IgD-negative memory B cell (primary cell): Measurements from ENCODE around the gene ZNF618. TPM values are rescaled to one million over a fixed set of nuclear protein-coding genes. Genes with fewer than 3 reads are reported as not detected.

ENCODE experiments used
- H3K27ac Mint-ChIP-seq, 3 donors: one replicate each; pipeline ENCODE4 v1.8.0; 2020 to 2022; ENCODE audit warnings: mild to moderate bottlenecking in 3 of 3, mixed read lengths in 3 of 3, moderate library complexity in 1 of 3
- H3K27me3 Mint-ChIP-seq: one replicate; pipeline ENCODE4 v1.8.0; 2021; ENCODE audit warnings: mixed read lengths
- H3K36me3 Mint-ChIP-seq: one replicate; pipeline ENCODE4 v1.8.0; 2020; ENCODE audit warnings: mild to moderate bottlenecking, mixed read lengths
- H3K4me1 Mint-ChIP-seq, 3 donors: one replicate each; pipeline ENCODE4 v1.8.0; 2020 to 2022; ENCODE audit warnings: mixed read lengths in 3 of 3, mild to moderate bottlenecking in 1 of 3
- H3K4me3 Mint-ChIP-seq, 4 donors: one replicate each; pipeline ENCODE4 v1.8.0; 2020 to 2022; ENCODE audit warnings: mild to moderate bottlenecking in 4 of 4, mixed read lengths in 4 of 4, moderate library complexity in 3 of 4
- H3K9me3 Mint-ChIP-seq, 3 donors: one replicate each; pipeline ENCODE4 v1.8.0; 2020 to 2021; ENCODE audit warnings: mixed read lengths in 3 of 3, mild to moderate bottlenecking in 1 of 3
- polyA plus RNA-seq: library from polyadenylated mRNA; unstranded; fragments of 300-500 nt; fragmentation: Illumina TruSeq; gene quantifications from one replicate; pipeline ENCODE4 v1.2.3, GENCODE V29; 2021

ZNF618 gene
- polyA plus RNA-seq, 1 donor from 2014 or later: 2.2 TPM

- Mint-ChIP-seq H3K36me3 (peaks cover 2% of the 10 kb centered on the region), H3K27me3 (no peaks in the 10 kb centered on the region), H3K27ac (no peak overlapping the region), H3K4me3 (no peak overlapping the region), H3K9me3 (no peaks in the 10 kb centered on the region), H3K4me1 (no peaks in the 10 kb centered on the region)
These were observed 126.9 kb downstream of the ZNF618 start for GRCh38 chr9:114002986-114003350.

- Mint-ChIP-seq H3K9me3 (no peaks in the 10 kb centered on the region), H3K4me1 (no peaks in the 10 kb centered on the region), H3K4me3 (no peak overlapping the region), H3K27ac (no peak overlapping the region), H3K36me3 (peaks cover 2% of the 10 kb centered on the region), H3K27me3 (no peaks in the 10 kb centered on the region)
These were observed 127.2 kb downstream of the ZNF618 start for GRCh38 chr9:114003351-114003750.

- Mint-ChIP-seq H3K4me3 (no peak overlapping the region), H3K36me3 (peaks cover 2% of the 10 kb centered on the region), H3K27ac (no peak overlapping the region)
These were observed 127.6 kb downstream of the ZNF618 start for GRCh38 chr9:114003758-114004157.

GRCh38 chr9:114004221-114004716, 128.2 kb downstream of the ZNF618 start:
- Mint-ChIP-seq H3K4me1 (peaks cover 0 to 2% (median 0%) of the 10 kb centered on the region in 3 donors), H3K9me3 (no peaks in the 10 kb centered on the region), H3K4me3 (no peak overlapping the region), H3K27me3 (no peaks in the 10 kb centered on the region), H3K36me3 (peaks cover 5% of the 10 kb centered on the region), H3K27ac (no peak overlapping the region)

More at GRCh38 chr9:114003758-114004157, 127.6 kb downstream of the ZNF618 start:
- H3K4me1 Mint-ChIP-seq: no peaks in the 10 kb centered on the region
- H3K9me3 Mint-ChIP-seq: no peaks in the 10 kb centered on the region
- H3K27me3 Mint-ChIP-seq: no peaks in the 10 kb centered on the region

- Mint-ChIP-seq H3K27ac (no peak overlapping the region), H3K4me3 (no peak overlapping the region)
These were observed 129.5 kb downstream of the ZNF618 start for GRCh38 chr9:114005371-114006154.

DNA sequence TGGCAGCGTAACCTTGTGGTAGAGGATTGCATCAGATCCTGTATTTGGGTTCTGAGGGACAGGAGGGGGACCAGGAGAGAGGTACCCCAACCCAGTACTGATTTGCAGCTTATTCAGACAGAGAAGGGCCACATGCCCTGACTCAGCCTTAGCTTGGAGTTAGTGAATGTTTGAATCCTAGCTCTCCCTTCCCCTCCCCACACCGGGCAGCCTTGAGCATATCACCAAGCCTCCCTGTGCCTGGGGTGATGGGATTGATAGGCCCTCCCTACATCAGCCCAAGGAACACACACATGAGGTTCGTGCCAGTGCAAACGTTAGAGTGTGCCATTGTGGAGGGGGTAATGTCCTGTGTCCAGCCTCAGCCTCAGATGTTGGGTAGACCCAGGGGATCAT, 130.0 kb downstream of the ZNF618 start:
- H3K27me3 Mint-ChIP-seq: no peaks in the 10 kb centered on the region
- no peaks in the 10 kb centered on the region for H3K9me3 Mint-ChIP-seq
- no peak overlapping the region for H3K4me3 Mint-ChIP-seq
- no peak overlapping the region for H3K27ac Mint-ChIP-seq
- peaks cover 0 to 2% (median 0%) of the 10 kb centered on the region in 3 donors for H3K4me1 Mint-ChIP-seq
- peaks cover 5% of the 10 kb centered on the region for H3K36me3 Mint-ChIP-seq

More at GRCh38 chr9:114005371-114006154, 129.5 kb downstream of the ZNF618 start:
- Mint-ChIP-seq H3K36me3 (peaks cover 5% of the 10 kb centered on the region), H3K4me1 (peaks cover 0 to 2% (median 0%) of the 10 kb centered on the region in 3 donors), H3K27me3 (no peaks in the 10 kb centered on the region), H3K9me3 (no peaks in the 10 kb centered on the region)

- peaks cover 0 to 5% (median 3%) of the 10 kb centered on the region in 3 donors for H3K9me3 Mint-ChIP-seq
- H3K36me3 Mint-ChIP-seq: peaks cover 5% of the 10 kb centered on the region
- no peaks in the 10 kb centered on the region for H3K27me3 Mint-ChIP-seq
- no peak overlapping the region for H3K4me3 Mint-ChIP-seq
- peaks cover 0 to 2% (median 0%) of the 10 kb centered on the region in 3 donors for H3K4me1 Mint-ChIP-seq
- H3K27ac Mint-ChIP-seq: no peak overlapping the region
These were observed 131.0 kb downstream of the ZNF618 start for GRCh38 chr9:114006931-114007691.

- H3K4me1 Mint-ChIP-seq: peaks cover 0 to 2% (median 0%) of the 10 kb centered on the region in 3 donors
- no peak overlapping the region for H3K4me3 Mint-ChIP-seq
- H3K9me3 Mint-ChIP-seq: peaks cover 0 to 10% (median 4%) of the 10 kb centered on the region in 3 donors
- no peaks in the 10 kb centered on the region for H3K27me3 Mint-ChIP-seq
- no peak overlapping the region for H3K27ac Mint-ChIP-seq
- peaks cover 5% of the 10 kb centered on the region for H3K36me3 Mint-ChIP-seq
These were observed 132.0 kb downstream of the ZNF618 start for GRCh38 chr9:114007991-114008666.

GRCh38 chr9:114008667-114009410, 132.7 kb downstream of the ZNF618 start:
- peaks cover 0 to 11% (median 4%) of the 10 kb centered on the region in 3 donors for H3K9me3 Mint-ChIP-seq
- peaks cover 0 to 2% (median 0%) of the 10 kb centered on the region in 3 donors for H3K4me1 Mint-ChIP-seq
- H3K36me3 Mint-ChIP-seq: peaks cover 5% of the 10 kb centered on the region
- no peak overlapping the region for H3K27ac Mint-ChIP-seq
- H3K27me3 Mint-ChIP-seq: no peaks in the 10 kb centered on the region
- H3K4me3 Mint-ChIP-seq: no peak overlapping the region

DNA sequence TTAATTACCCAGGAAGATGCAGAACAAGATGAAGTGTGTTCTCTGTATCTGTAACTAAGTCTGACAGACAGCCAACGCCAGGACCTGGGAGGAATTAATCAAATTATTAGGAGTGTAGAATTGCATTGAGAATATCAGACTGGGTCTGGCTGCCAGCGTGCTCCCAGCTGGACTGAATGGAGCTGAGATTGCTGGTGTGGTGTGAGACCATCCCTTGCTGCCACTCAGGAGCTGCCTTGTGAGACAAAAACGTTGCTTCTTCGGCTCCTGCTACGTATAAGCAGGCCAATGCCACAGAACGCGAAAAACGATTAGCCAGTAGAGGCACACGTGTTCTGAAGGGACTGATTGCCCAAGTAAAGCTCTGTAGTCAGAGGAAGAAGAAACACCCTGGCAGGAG, 135.2 kb downstream of the ZNF618 start:
- peaks cover 5% of the 10 kb centered on the region for H3K36me3 Mint-ChIP-seq
- no peak overlapping the region for H3K27ac Mint-ChIP-seq
- no peaks in the 10 kb centered on the region for H3K27me3 Mint-ChIP-seq
- no peak overlapping the region for H3K4me3 Mint-ChIP-seq
- peaks cover 0 to 2% (median 0%) of the 10 kb centered on the region in 3 donors for H3K4me1 Mint-ChIP-seq
- peaks cover 3 to 18% (median 6%) of the 10 kb centered on the region in 3 donors for H3K9me3 Mint-ChIP-seq

- peaks cover 5% of the 10 kb centered on the region for H3K36me3 Mint-ChIP-seq
- H3K27me3 Mint-ChIP-seq: no peaks in the 10 kb centered on the region
- H3K9me3 Mint-ChIP-seq: peaks cover 3 to 18% (median 6%) of the 10 kb centered on the region in 3 donors
- H3K4me3 Mint-ChIP-seq: no peak overlapping the region
- no peak overlapping the region for H3K27ac Mint-ChIP-seq
- H3K4me1 Mint-ChIP-seq: peaks cover 0 to 2% (median 0%) of the 10 kb centered on the region in 3 donors
These were observed 136.0 kb downstream of the ZNF618 start for GRCh38 chr9:114012126-114012525.

DNA sequence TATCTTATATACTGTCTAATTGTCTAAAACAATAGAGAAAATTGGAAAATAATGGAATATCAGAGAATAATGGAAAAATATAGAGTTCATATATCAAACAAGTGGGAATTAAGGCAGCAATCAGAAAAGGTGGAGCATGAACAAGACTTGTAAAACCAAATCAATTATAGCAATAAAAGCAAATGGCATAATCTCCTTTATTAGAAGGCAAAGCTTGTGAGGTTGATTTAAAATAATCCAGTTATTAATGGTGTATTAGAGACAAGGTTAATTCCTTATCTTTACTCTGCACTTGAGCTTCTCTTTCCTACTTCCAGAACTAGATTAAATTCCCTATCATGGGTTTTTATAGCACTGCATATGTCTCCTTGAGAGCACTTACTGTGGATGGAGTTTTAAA, 137.9 kb downstream of the ZNF618 start:
- Mint-ChIP-seq H3K36me3 (peaks cover 1% of the 10 kb centered on the region), H3K9me3 (peaks cover 3 to 18% (median 6%) of the 10 kb centered on the region in 3 donors), H3K4me3 (no peak overlapping the region)

DNA sequence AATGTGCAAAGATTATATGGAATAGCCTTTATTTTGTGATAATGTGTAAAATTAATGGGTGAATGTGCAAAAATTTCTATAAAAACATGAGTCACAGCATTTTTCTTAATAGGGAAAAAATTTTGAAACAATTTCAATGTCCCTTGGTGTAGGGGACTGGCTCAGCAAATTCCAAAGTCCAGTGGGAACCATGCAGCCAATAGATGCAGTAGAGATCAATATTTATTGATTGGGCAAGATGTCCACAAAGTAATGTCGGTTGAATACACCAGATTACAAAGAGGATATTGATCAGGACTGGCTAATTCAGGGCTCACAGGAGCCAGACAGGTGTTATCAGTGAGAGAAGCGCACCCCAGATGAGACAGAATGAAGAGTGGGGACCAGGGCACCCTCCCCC, 139.5 kb downstream of the ZNF618 start:
- Mint-ChIP-seq H3K27ac (no peak overlapping the region), H3K4me3 (no peak overlapping the region), H3K36me3 (peaks cover 2% of the 10 kb centered on the region)

More for the DNA sequence above, 137.9 kb downstream of the ZNF618 start:
- H3K4me1 Mint-ChIP-seq: no peaks in the 10 kb centered on the region
- no peak overlapping the region for H3K27ac Mint-ChIP-seq
- no peaks in the 10 kb centered on the region for H3K27me3 Mint-ChIP-seq

GRCh38 chr9:114016101-114016500, 140.0 kb downstream of the ZNF618 start:
- no peak overlapping the region for H3K27ac Mint-ChIP-seq
- peaks cover 2% of the 10 kb centered on the region for H3K36me3 Mint-ChIP-seq
- H3K4me3 Mint-ChIP-seq: no peak overlapping the region
- H3K27me3 Mint-ChIP-seq: no peaks in the 10 kb centered on the region
- peaks cover 3 to 21% (median 6%) of the 10 kb centered on the region in 3 donors for H3K9me3 Mint-ChIP-seq
- H3K4me1 Mint-ChIP-seq: no peaks in the 10 kb centered on the region

More for the DNA sequence above, 139.5 kb downstream of the ZNF618 start:
- H3K27me3 Mint-ChIP-seq: no peaks in the 10 kb centered on the region
- H3K9me3 Mint-ChIP-seq: peaks cover 3 to 21% (median 6%) of the 10 kb centered on the region in 3 donors
- no peaks in the 10 kb centered on the region for H3K4me1 Mint-ChIP-seq
